HepG2 (cell line): ENCODE results near the gene CFAP99. TPM values are rescaled to one million over a fixed set of nuclear protein-coding genes. Genes with fewer than 3 reads are reported as not detected.
A peak's percentile ranks its signal among the peaks of the same experiment; 100 is the strongest.

ENCODE experiments used
- ATAC-seq: fragments of 200-7000 bp; cut with Tn5 transposase; 3 replicates; pipeline ENCODE4 v1.9.1; 2020; ENCODE audit warnings: mild to moderate bottlenecking, moderate library complexity
- BruUV-seq: library from RNA; stranded (reverse); fragments of 400-500 nt; replicated peaks from 2 replicates; lab custom pipeline; 2021; lab: Mats Ljungman, UMichigan
- CTCF ChIA-PET: fragments of 300-600 bp; formaldehyde crosslinking; extraction: SDS; loops from one replicate; lab custom pipeline; 2021; ENCODE audit warnings: low total read pairs, inconsistent platforms, low intra/inter-chr PET ratio; lab: Yijun Ruan, JAX
- POLR2A ChIA-PET: fragments of 350-600 bp; sonication (Branson Sonifier 250); formaldehyde crosslinking; loops from one replicate; lab custom pipeline; 2020; ENCODE audit warnings: antibody characterized with exemption, inconsistent platforms; lab: Yijun Ruan, JAX
- DNase-seq: peaks from one replicate; pipeline ENCODE4 v3.0.0-alpha.2; 2015; ENCODE audit warnings: low spot score
- FAIRE-seq: peaks from 3 replicates; lab custom pipeline; 2011; peaks lifted over from hg19 to GRCh38; lab: Jason Lieb, UNC
- H2AFZ ChIP-seq: one replicate; pipeline ENCODE4 v1.6.1; 2011; ENCODE audit warnings: low read length, inconsistent platforms
- H3K27ac ChIP-seq: fragments of 300-600 bp; 3 replicates; pipeline ENCODE4 v1.8.0; 2011; ENCODE audit warnings: mixed run types, mild to moderate bottlenecking, mixed read lengths, low read length, inconsistent platforms; ENCODE audit not compliant: insufficient read depth; ENCODE audit errors: extremely low read length
- H3K27me3 ChIP-seq, 2 experiments: fragments of 200-600 bp in 1 of 2; 2 replicates in 1 of 2; 3 replicates in 1 of 2; pipeline versions ENCODE4 v1.6.0 to v1.8.0; 2011; ENCODE audit warnings: low read length in 2 of 2, mild to moderate bottlenecking in 2 of 2, moderate library complexity in 2 of 2, inconsistent platforms in 1 of 2; ENCODE audit not compliant: insufficient read depth in 2 of 2, control insufficient read depth in 1 of 2
- H3K36me3 ChIP-seq, 2 experiments: fragments of 200-600 bp in 1 of 2; replicated peaks in 1 of 2; 2 replicates in 1 of 2; 3 replicates in 1 of 2; pipeline versions ENCODE4 v1.5.1 to v1.8.0; 2011; ENCODE audit warnings: low read length in 2 of 2, inconsistent platforms in 1 of 2; ENCODE audit not compliant: insufficient read depth in 2 of 2, control insufficient read depth in 1 of 2
- H3K4me1 ChIP-seq: 2 replicates; pipeline ENCODE4 v1.5.1; 2012; ENCODE audit warnings: low read length, inconsistent platforms; ENCODE audit not compliant: insufficient read depth
- H3K4me2 ChIP-seq: 2 replicates; pipeline ENCODE4 v1.6.0; 2011; ENCODE audit warnings: low read depth, low read length, inconsistent platforms
- H3K4me3 ChIP-seq, 3 experiments: fragments of 200-600 bp in 1 of 3; sonication (generic), shearing (Covaris generic) in 1 of 3; replicated peaks in 1 of 3; 2 replicates each; pipeline ENCODE4 v1.5.1; 2011 to 2016; ENCODE audit warnings: low read length in 3 of 3, inconsistent platforms in 2 of 3, low read depth in 2 of 3, mild to moderate bottlenecking in 2 of 3, control low read depth in 1 of 3, mixed read lengths in 1 of 3; ENCODE audit not compliant: insufficient read depth in 1 of 3
- H3K79me2 ChIP-seq: one replicate; pipeline ENCODE4 v1.6.1; 2011; ENCODE audit warnings: low read length, inconsistent platforms; ENCODE audit not compliant: insufficient read depth
- H3K9ac ChIP-seq: 2 replicates; pipeline ENCODE4 v1.6.0; 2011; ENCODE audit warnings: mild to moderate bottlenecking, low read depth, low read length, inconsistent platforms; ENCODE audit not compliant: insufficient read depth
- H3K9me3 ChIP-seq: 2 replicates; pipeline ENCODE4 v1.5.1; 2012; ENCODE audit warnings: mild to moderate bottlenecking, low read length
- H4K20me1 ChIP-seq: 2 replicates; pipeline ENCODE4 v1.6.0; 2011; ENCODE audit warnings: inconsistent platforms, mild to moderate bottlenecking, low read length, moderate library complexity; ENCODE audit not compliant: insufficient read depth
- EED ChIP-seq: sonication (generic); formaldehyde crosslinking; IDR thresholded peaks from 2 replicates; pipeline ENCODE4 v1.5.0; 2020; ENCODE audit warnings: mild to moderate bottlenecking, missing genetic modification reagents
- GABPA ChIP-seq, 2 experiments: IDR thresholded peaks; 2 replicates each; pipeline ENCODE4 v1.6.1; 2011 to 2016; ENCODE audit warnings: low read depth in 2 of 2, low read length in 1 of 2, missing biosample characterization in 1 of 2, missing genetic modification characterization in 1 of 2
- GATAD2A ChIP-seq: IDR thresholded peaks from 2 replicates; pipeline ENCODE4 v1.6.1; 2016
- HES4 ChIP-seq: sonication (generic); formaldehyde crosslinking; IDR thresholded peaks from 2 replicates; pipeline ENCODE4 v1.9.0; 2021; ENCODE audit warnings: mild to moderate bottlenecking, missing genetic modification reagents, borderline replicate concordance
- KAT2B ChIP-seq: fragments of 150-350 bp; IDR thresholded peaks from 2 replicates; pipeline ENCODE4 v1.6.1; 2014; ENCODE audit warnings: low read depth, low read length, borderline replicate concordance
- MBNL3 ChIP-seq: fragments of 250-450 bp; sonication (Bioruptor Pico); conservative IDR thresholded peaks from 2 replicates; pipeline ENCODE4 v1.8.0; 2022; ENCODE audit warnings: mild to moderate bottlenecking, inconsistent platforms
- MIER3 ChIP-seq: IDR thresholded peaks from 2 replicates; pipeline ENCODE4 v1.6.1; 2016; ENCODE audit warnings: missing compliant biosample characterization, borderline replicate concordance
- NFYB ChIP-seq: sonication (generic); formaldehyde crosslinking; IDR thresholded peaks from 2 replicates; pipeline ENCODE4 v1.4.0; 2020; ENCODE audit warnings: missing genetic modification reagents
- SALL2 ChIP-seq: sonication (generic); formaldehyde crosslinking; IDR thresholded peaks from 2 replicates; pipeline ENCODE4 v1.8.1; 2023; ENCODE audit warnings: mild to moderate bottlenecking, missing genetic modification reagents, inconsistent platforms
- SCMH1 ChIP-seq: sonication (generic); formaldehyde crosslinking; IDR thresholded peaks from 2 replicates; pipeline ENCODE4 v1.9.0; 2021; ENCODE audit warnings: missing genetic modification reagents, mild to moderate bottlenecking, borderline replicate concordance
- SIX4 ChIP-seq: sonication (generic); formaldehyde crosslinking; IDR thresholded peaks from 2 replicates; pipeline ENCODE4 v1.4.0; 2020; ENCODE audit warnings: missing genetic modification reagents
- SP140L ChIP-seq: sonication (generic); formaldehyde crosslinking; IDR thresholded peaks from 2 replicates; pipeline ENCODE4 v1.4.0; 2020; ENCODE audit warnings: missing genetic modification reagents, borderline replicate concordance
- SRSF1 ChIP-seq: fragments of 200-400 bp; formaldehyde crosslinking; optimal IDR thresholded peaks from 2 replicates; pipeline ENCODE3; 2017; ENCODE audit warnings: mild to moderate bottlenecking, low read depth, low read length, moderate library complexity
- TARDBP ChIP-seq: sonication (generic); formaldehyde crosslinking; IDR thresholded peaks from 2 replicates; pipeline ENCODE4 v1.8.0; 2022; ENCODE audit warnings: mild to moderate bottlenecking, missing genetic modification reagents
- ZKSCAN5 ChIP-seq: sonication (generic); formaldehyde crosslinking; IDR thresholded peaks from 2 replicates; pipeline ENCODE4 v1.5.1; 2020; ENCODE audit warnings: mild to moderate bottlenecking, missing genetic modification reagents
- WGBS: methylation state at CpG from one replicate; pipeline ENCODE4 v1.1.6; 2017; ENCODE audit warnings: low lambda C conversion rate; 5-methylcytosine and 5-hydroxymethylcytosine counted together
- in situ Hi-C: cut with HindIII; loops from 2 replicates; pipeline ENCODE4 v1.10.0; 2017; ENCODE audit warnings: low pct_unique_long_range_greater_than_20kb; ENCODE audit not compliant: extremely low pct_ligation_motif_present
- intact Hi-C: fragments of 100-400 bp; cut with micrococcal nuclease; formaldehyde crosslinking; loops from one replicate; pipeline ENCODE4 v1.10.0; 2022; ENCODE audit not compliant: unreplicated experiment
- polyA plus RNA-seq, 8 experiments: library from polyadenylated mRNA; depleted of rRNA in 3 of 8; stranded (reverse) in 7 of 8; unstranded in 1 of 8; fragments of >200 nt; fragmentation: Illumina TruSeq in 4 of 8; extraction: Trizol in 4 of 8; gene quantifications; 2 replicates each; pipeline versions ENCODE4 v1.2.1 to v1.2.3, GENCODE V29; 2011 to 2016; ENCODE audit warnings: low read depth in 4 of 8, missing spikeins in 1 of 8, mixed read lengths in 1 of 8; ENCODE audit not compliant: insufficient read depth in 1 of 8
- total RNA-seq, 5 experiments: library from RNA; depleted of rRNA; stranded (reverse); fragments of >200 nt; fragmentation: Illumina TruSeq; extraction: Trizol; gene quantifications; 2 replicates each; pipeline ENCODE4 v1.2.3, GENCODE V29; 2016; ENCODE audit warnings: low read depth in 1 of 5
- TF ChIP-seq, protein P1 (sequence below): sonication (generic); formaldehyde crosslinking; IDR thresholded peaks from 2 replicates; pipeline ENCODE4 v1.4.0; 2020; ENCODE audit warnings: missing genetic modification reagents
- TF ChIP-seq, protein P2 (sequence below): sonication (generic); formaldehyde crosslinking; conservative IDR thresholded peaks from 2 replicates; pipeline ENCODE4 v1.8.1; 2023; ENCODE audit warnings: missing genetic modification reagents
- TF ChIP-seq, protein P3 (sequence below): sonication (generic); formaldehyde crosslinking; IDR thresholded peaks from 2 replicates; pipeline ENCODE4 v1.4.0; 2020; ENCODE audit warnings: missing genetic modification reagents

CFAP99 gene
- total and polyA plus RNA-seq, 2 of the 13 experiments (the other 11 are each of a cell fraction or from before 2014, with no cell fraction given) = not detected

GRCh38 chr4:2390784-2391421, 27.9 kb upstream of the CFAP99 start (continued):
- TF ChIP-seq, protein P1, sequence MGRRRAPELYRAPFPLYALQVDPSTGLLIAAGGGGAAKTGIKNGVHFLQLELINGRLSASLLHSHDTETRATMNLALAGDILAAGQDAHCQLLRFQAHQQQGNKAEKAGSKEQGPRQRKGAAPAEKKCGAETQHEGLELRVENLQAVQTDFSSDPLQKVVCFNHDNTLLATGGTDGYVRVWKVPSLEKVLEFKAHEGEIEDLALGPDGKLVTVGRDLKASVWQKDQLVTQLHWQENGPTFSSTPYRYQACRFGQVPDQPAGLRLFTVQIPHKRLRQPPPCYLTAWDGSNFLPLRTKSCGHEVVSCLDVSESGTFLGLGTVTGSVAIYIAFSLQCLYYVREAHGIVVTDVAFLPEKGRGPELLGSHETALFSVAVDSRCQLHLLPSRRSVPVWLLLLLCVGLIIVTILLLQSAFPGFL (CRISPR knock-in tag) = no peak
- TF ChIP-seq HES4 (CRISPR knock-in tag) (no peak), MBNL3 (CRISPR knock-in tag) (no peak), TARDBP (CRISPR knock-in tag) (no peak), SCMH1 (CRISPR knock-in tag) (no peak), KAT2B (no peak), EED (CRISPR knock-in tag) (no peak), SALL2 (no peak)

GRCh38 chr4:2393353-2394270, 25.1 kb upstream of the CFAP99 start:
- POLR2A ChIA-PET = interaction anchor here (0.7 kb wide), 1 partner anchor 131 kb away, joined by 3 read pairs; the partner anchor contains the start of gene MXD4
- H3K4me2 ChIP-seq = peak overlapping the region; percentile 69
- no peaks in the 10 kb centered on the region for H4K20me1 ChIP-seq
- in situ Hi-C loops (no loop called here), intact Hi-C loops (no loop called here)
- 13% methylated on average over 24 of the region's 28 CpGs for WGBS
- peaks cover 7 to 67% of the 10 kb centered on the region in 2 experiments for H3K27me3 ChIP-seq
- H3K9me3 ChIP-seq = no peaks in the 10 kb centered on the region
- FAIRE-seq = no peak
- H3K9ac ChIP-seq = no peak overlapping the region
- H3K4me3 ChIP-seq = peak overlapping the region; percentile 36 to 63 (median 37); a peak in 5 of 6 replicates
- peak; percentile 64 for ATAC-seq
- peaks cover 29% of the 10 kb centered on the region for H3K4me1 ChIP-seq
- H3K27ac ChIP-seq = no peak overlapping the region
- H3K36me3 ChIP-seq = no peaks in the 10 kb centered on the region
- peak; percentile 32 for DNase-seq
- H2AFZ ChIP-seq = no peak overlapping the region
- H3K79me2 ChIP-seq = no peaks in the 10 kb centered on the region
- CTCF ChIA-PET = no interaction called here
- BruUV-seq = no TSS peak
- TF ChIP-seq MIER3 (no peak), NFYB (CRISPR knock-in tag) (no peak), ZKSCAN5 (CRISPR knock-in tag) (no peak), SRSF1 (no peak), GATAD2A (CRISPR knock-in tag) (peak; percentile 19; the same call in 1 of the 2 replicates), SP140L (CRISPR knock-in tag) (no peak), SIX4 (peak; percentile 81), GABPA (IDR thresholded peaks at IDR 0.05; ENCODE audit: low read depth, low read length) (no peak), GABPA (CRISPR knock-in tag; IDR thresholded peaks at IDR 0.05; ENCODE audit: low read depth) (peak; percentile 61; the same call in 1 of the 2 replicates)
- TF ChIP-seq, protein P2, sequence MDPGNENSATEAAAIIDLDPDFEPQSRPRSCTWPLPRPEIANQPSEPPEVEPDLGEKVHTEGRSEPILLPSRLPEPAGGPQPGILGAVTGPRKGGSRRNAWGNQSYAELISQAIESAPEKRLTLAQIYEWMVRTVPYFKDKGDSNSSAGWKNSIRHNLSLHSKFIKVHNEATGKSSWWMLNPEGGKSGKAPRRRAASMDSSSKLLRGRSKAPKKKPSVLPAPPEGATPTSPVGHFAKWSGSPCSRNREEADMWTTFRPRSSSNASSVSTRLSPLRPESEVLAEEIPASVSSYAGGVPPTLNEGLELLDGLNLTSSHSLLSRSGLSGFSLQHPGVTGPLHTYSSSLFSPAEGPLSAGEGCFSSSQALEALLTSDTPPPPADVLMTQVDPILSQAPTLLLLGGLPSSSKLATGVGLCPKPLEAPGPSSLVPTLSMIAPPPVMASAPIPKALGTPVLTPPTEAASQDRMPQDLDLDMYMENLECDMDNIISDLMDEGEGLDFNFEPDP = 0 out of 2 replicates have a peak, but pooled peaks have one; percentile 29
- TF ChIP-seq, protein P3, sequence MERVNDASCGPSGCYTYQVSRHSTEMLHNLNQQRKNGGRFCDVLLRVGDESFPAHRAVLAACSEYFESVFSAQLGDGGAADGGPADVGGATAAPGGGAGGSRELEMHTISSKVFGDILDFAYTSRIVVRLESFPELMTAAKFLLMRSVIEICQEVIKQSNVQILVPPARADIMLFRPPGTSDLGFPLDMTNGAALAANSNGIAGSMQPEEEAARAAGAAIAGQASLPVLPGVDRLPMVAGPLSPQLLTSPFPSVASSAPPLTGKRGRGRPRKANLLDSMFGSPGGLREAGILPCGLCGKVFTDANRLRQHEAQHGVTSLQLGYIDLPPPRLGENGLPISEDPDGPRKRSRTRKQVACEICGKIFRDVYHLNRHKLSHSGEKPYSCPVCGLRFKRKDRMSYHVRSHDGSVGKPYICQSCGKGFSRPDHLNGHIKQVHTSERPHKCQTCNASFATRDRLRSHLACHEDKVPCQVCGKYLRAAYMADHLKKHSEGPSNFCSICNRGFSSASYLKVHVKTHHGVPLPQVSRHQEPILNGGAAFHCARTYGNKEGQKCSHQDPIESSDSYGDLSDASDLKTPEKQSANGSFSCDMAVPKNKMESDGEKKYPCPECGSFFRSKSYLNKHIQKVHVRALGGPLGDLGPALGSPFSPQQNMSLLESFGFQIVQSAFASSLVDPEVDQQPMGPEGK (CRISPR knock-in tag) = peak; percentile 71
